NCI-H524 (cell line): Measurements from ENCODE around the gene PRKAG3.
"Not testable (repeated sequence)": the region's sequence is repeated elsewhere in the genome, so short reads cannot be mapped to it uniquely, and the experiment has no call there.

Source experiments
- DNase-seq, 2 experiments: peaks; one replicate each; lab custom pipeline; 2025; lab: John Stamatoyannopoulos, UW

The PRKAG3 gene

GRCh38 chr2:218781691-218782527 lies 49.7 kb downstream of the PRKAG3 start, which contains the start of gene CYP27A1:
Gene CYP27A1 (plus strand): TSS chr2:218782147. CDS start chr2:218782183, 36 bp downstream.
- peak in 1 of 2 experiments; percentile 44 for DNase-seq

- DNase-seq, result peak in 1 of 2 experiments; percentile 24
These were observed 50.5 kb downstream of the PRKAG3 start for GRCh38 chr2:218780851-218781690.

DNA sequence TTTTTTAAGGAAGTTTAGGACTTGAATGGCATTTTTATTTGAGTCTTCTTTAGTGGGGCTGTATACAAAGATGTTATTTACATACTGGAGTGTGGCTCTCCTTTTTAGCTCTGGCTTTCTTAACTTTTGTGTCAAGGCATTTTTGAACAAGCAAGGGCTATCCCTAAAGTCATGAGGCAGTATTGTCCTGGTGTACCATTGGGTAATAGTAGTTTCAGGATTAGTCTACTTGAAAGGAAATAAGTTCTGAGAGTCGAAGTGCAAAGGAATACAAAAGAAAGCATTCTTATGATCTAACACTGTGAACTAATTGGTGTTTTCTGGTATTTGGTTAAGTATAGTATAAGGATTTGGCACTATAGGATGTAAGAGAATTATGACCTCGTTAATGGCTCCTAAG lies 51.6 kb downstream of the PRKAG3 start:
- DNase-seq, result no peak

- no peak for DNase-seq
These were observed 54.2 kb downstream of the PRKAG3 start for GRCh38 chr2:218777276-218777990.

DNA sequence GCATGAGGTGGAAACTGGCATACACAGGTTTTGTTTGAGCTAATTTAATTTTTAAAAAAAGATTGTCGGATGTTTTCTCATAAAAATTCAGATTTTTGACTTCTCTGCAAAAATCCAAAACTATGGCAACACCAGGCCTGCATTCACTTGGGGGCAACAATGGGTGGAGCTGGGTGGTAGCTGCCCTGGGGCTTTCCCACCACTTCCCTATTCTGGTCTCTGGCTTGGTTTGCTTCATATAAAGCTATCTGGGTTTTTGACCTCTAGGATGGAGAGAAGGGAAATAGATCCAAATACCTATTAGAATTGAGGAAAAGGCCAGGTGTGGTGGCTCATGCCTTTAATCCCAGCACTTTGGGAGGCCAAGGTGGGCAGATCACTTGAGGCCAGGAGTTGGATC lies 55.1 kb downstream of the PRKAG3 start:
- DNase-seq, result no peak

DNA sequence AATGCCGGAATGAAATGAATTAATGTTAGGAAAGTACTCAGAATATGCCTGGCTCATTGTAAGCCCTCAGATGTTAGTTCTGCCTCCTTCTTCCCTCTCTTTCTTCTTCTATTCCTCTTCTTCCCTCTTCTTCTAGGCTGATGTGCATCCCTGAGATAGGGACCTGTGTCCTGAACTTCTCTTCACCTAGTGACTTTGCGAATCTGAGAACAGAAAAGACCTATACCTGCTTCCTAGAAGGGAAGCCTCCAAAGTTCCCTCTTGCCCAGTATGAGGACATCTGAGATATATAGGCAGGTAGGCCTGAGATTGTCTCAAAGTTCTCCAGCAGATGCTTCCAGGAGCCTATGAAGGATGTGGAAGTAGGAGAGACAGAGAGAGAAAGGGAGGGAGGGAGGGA lies 57.7 kb downstream of the PRKAG3 start:
- no peak for DNase-seq

GRCh38 chr2:218772759-218773158 lies 58.8 kb downstream of the PRKAG3 start:
- not testable (repeated sequence) for DNase-seq
